Measurements from ENCODE around the gene UTP4. TPM values are rescaled to one million over a fixed set of nuclear protein-coding genes. Genes with fewer than 3 reads are reported as not detected.
A peak's percentile ranks its signal among the peaks of the same experiment; 100 is the strongest.

UTP4 gene
- total RNA-seq, 4 donors from 2014 or later: 12.1 to 45.1 (median 31.4) TPM

GRCh38 chr16:69190046-69190588 is 57.7 kb downstream of the UTP4 start:
- H3K4me1 ChIP-seq: peaks cover 4 to 8% of the 10 kb centered on the region in 2 donors
- no peaks in the 10 kb centered on the region for H3K36me3 ChIP-seq
- H3K27ac ChIP-seq: no peak overlapping the region
- no peaks in the 10 kb centered on the region for H3K9me3 ChIP-seq
- no peak for DNase-seq
- H3K4me3 ChIP-seq: no peak overlapping the region
- intact Hi-C loops (cut with DNase I; ENCODE audit: low total_unique reads): no loop called here
- H3K27me3 ChIP-seq: no peaks in the 10 kb centered on the region
- TF ChIP-seq CTCF (IDR thresholded peaks at IDR 0.05): no peak
- no peak for TF ChIP-seq POLR2A (IDR thresholded peaks at IDR 0.05)

- H3K4me3 ChIP-seq: no peak overlapping the region
- H3K36me3 ChIP-seq: no peaks in the 10 kb centered on the region
- H3K9me3 ChIP-seq: no peaks in the 10 kb centered on the region
- no peak overlapping the region for H3K27ac ChIP-seq
- TF ChIP-seq POLR2A (IDR thresholded peaks at IDR 0.05) (no peak), CTCF (IDR thresholded peaks at IDR 0.05) (no peak)
- no peaks in the 10 kb centered on the region for H3K27me3 ChIP-seq
- peaks cover 4 to 8% of the 10 kb centered on the region in 2 donors for H3K4me1 ChIP-seq
- DNase-seq: no peak
- intact Hi-C loops (cut with DNase I; ENCODE audit: low total_unique reads): no loop called here
Observed at GRCh38 chr16:69190598-69190997, 58.1 kb downstream of the UTP4 start.

GRCh38 chr16:69191136-69191535 is 58.7 kb downstream of the UTP4 start:
- no peaks in the 10 kb centered on the region for H3K27me3 ChIP-seq
- no peaks in the 10 kb centered on the region for H3K36me3 ChIP-seq
- no peak for TF ChIP-seq POLR2A (IDR thresholded peaks at IDR 0.05)
- no peak for TF ChIP-seq CTCF (IDR thresholded peaks at IDR 0.05)
- peaks cover 4 to 8% of the 10 kb centered on the region in 2 donors for H3K4me1 ChIP-seq
- no peak for DNase-seq
- no peaks in the 10 kb centered on the region for H3K9me3 ChIP-seq
- intact Hi-C loops (cut with DNase I; ENCODE audit: low total_unique reads): no loop called here
- no peak overlapping the region for H3K4me3 ChIP-seq
- H3K27ac ChIP-seq: peak overlapping the region; percentile 56 to 67

- intact Hi-C loops (cut with DNase I; ENCODE audit: low total_unique reads): no loop called here
- Histone ChIP-seq H3K36me3 (no peaks in the 10 kb centered on the region), H3K4me1 (peaks cover 4 to 8% of the 10 kb centered on the region in 2 donors), H3K4me3 (no peak overlapping the region), H3K9me3 (no peaks in the 10 kb centered on the region), H3K27me3 (no peaks in the 10 kb centered on the region), H3K27ac (peak overlapping the region; percentile 20 to 22)
- TF ChIP-seq POLR2A (IDR thresholded peaks at IDR 0.05): no peak
- no peak for TF ChIP-seq CTCF (IDR thresholded peaks at IDR 0.05)
- DNase-seq: no peak
Observed at GRCh38 chr16:69193855-69194254, 61.4 kb downstream of the UTP4 start.

- TF ChIP-seq CTCF (IDR thresholded peaks at IDR 0.05) (no peak), POLR2A (IDR thresholded peaks at IDR 0.05) (no peak)
- Histone ChIP-seq H3K36me3 (no peaks in the 10 kb centered on the region), H3K9me3 (no peaks in the 10 kb centered on the region), H3K27ac (no peak overlapping the region), H3K4me3 (no peak overlapping the region), H3K27me3 (no peaks in the 10 kb centered on the region), H3K4me1 (peaks cover 4 to 5% of the 10 kb centered on the region in 2 donors)
- intact Hi-C loops (cut with DNase I; ENCODE audit: low total_unique reads): no loop called here
- no peak for DNase-seq
Observed at GRCh38 chr16:69194488-69194887, 62.0 kb downstream of the UTP4 start.
